ENCODE results near the gene HS3ST2. TPM values are rescaled to one million over a fixed set of nuclear protein-coding genes. Genes with fewer than 3 reads are reported as not detected.

HS3ST2 gene
- total and polyA plus RNA-seq, 2 of the 8 experiments (the other 6 are each of a cell fraction or from before 2014, with no cell fraction given), result 1.7 to 3.7 TPM

GRCh38 chr16:22859925-22860324, 46.0 kb downstream of the HS3ST2 start:
- no peak overlapping the region for H3K27ac ChIP-seq (ENCODE audit: low read depth, low read length)
- WGBS, 2 experiments (ENCODE audit: extremely low coverage in 1 of 2, insufficient coverage in 1 of 2, insufficient read length in 1 of 2, insufficient replicate concordance in 2 of 2, low coverage in 1 of 2, low lambda C conversion rate in 2 of 2, missing lambda C conversion rate in 1 of 2), result 54% methylated on average over 4 of the region's 4 CpGs; no CpG with 5 or more reads in 1 of the 2 experiments

More at GRCh38 chr16:22859925-22860324, 46.0 kb downstream of the HS3ST2 start:
- peak overlapping the region; percentile 49 for H2BK120ac ChIP-seq (replicated peaks; ENCODE audit: low read depth, low read length)
- no peak overlapping the region for H3K14ac ChIP-seq (ENCODE audit: insufficient read length)
- H3K36me3 ChIP-seq (ENCODE audit: control insufficient read depth in 2 of 4, insufficient read depth in 4 of 4, low read length in 3 of 4), result peaks cover 0 to 3% (median 0%) of the 10 kb centered on the region in 4 experiments; a peak in 2 of 8 replicates
- H4K8ac ChIP-seq (ENCODE audit: extremely low read depth, insufficient read depth, low read length), result no peak overlapping the region
- DNase-seq (ENCODE audit: low read depth in 1 of 2, low spot score in 2 of 2) (peak in 1 of 2 experiments; percentile 25), FAIRE-seq (peak; percentile 55)
- TF ChIP-seq BRCA1 (IDR thresholded peaks at IDR 0.05; ENCODE audit: low read depth, low read length) (no peak), HDAC2 (IDR thresholded peaks at IDR 0.05; ENCODE audit: borderline replicate concordance in 1 of 2, low read depth in 2 of 2, low read length in 2 of 2) (0 out of 4 replicates have a peak, but pooled peaks of 1 of the 2 experiments have one; percentile 29), YY1 (IDR thresholded peaks at IDR 0.05; ENCODE audit: low read depth, low read length) (0 out of 2 replicates have a peak, but pooled peaks have one; percentile 8), POU5F1 (IDR thresholded peaks at IDR 0.05; ENCODE audit: low read depth, low read length) (0 out of 2 replicates have a peak, but pooled peaks have one; percentile 35), EP300 (IDR thresholded peaks at IDR 0.05; ENCODE audit: borderline replicate concordance in 1 of 2, low read depth in 2 of 2, low read length in 2 of 2) (no peak), POLR2A (IDR thresholded peaks at IDR 0.05; ENCODE audit: control extremely low read depth in 1 of 2, low read depth in 2 of 2, low read length in 2 of 2) (0 out of 3 replicates have a peak, but pooled peaks of 1 of the 2 experiments have one; percentile 43), TCF12 (IDR thresholded peaks at IDR 0.05; ENCODE audit: low read depth, low read length) (0 out of 2 replicates have a peak, but pooled peaks have one; percentile 11), ASH2L (IDR thresholded peaks at IDR 0.05; ENCODE audit: low read length) (peak; percentile 1), MAX (IDR thresholded peaks at IDR 0.05) (peak; percentile 62)
- TF ChIP-seq, protein P1, sequence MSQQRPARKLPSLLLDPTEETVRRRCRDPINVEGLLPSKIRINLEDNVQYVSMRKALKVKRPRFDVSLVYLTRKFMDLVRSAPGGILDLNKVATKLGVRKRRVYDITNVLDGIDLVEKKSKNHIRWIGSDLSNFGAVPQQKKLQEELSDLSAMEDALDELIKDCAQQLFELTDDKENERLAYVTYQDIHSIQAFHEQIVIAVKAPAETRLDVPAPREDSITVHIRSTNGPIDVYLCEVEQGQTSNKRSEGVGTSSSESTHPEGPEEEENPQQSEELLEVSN (IDR thresholded peaks at IDR 0.05), result no peak
- H2BK5ac ChIP-seq (ENCODE audit: low read depth, low read length), result peak overlapping the region; percentile 81; the same call in 1 of the 2 replicates
- no peaks in the 10 kb centered on the region for H3K79me2 ChIP-seq (ENCODE audit: control insufficient read depth in 1 of 2, insufficient read depth in 2 of 2, low read length in 2 of 2)
- no peak overlapping the region for H2AFZ ChIP-seq (ENCODE audit: low read length)
- H3K56ac ChIP-seq (replicated peaks; ENCODE audit: insufficient read length, low read depth, low read length), result no peak overlapping the region
- H2BK20ac ChIP-seq (ENCODE audit: low read length), result peak overlapping the region; percentile 91; the same call in 1 of the 2 replicates
- H3K4me3 ChIP-seq (ENCODE audit: extremely low read depth in 1 of 4, insufficient read depth in 2 of 4, low read depth in 3 of 4, low read length in 4 of 4), result peak overlapping the region in 1 of 4 experiments; percentile 24; a peak in 1 of 8 replicates
- no peak overlapping the region for H2AK5ac ChIP-seq (ENCODE audit: low read depth, low read length)
- CTCF ChIA-PET (ENCODE audit: partially characterized antibody), result no interaction called here
- H3K18ac ChIP-seq (ENCODE audit: extremely low read depth, low read length), result peak overlapping the region; percentile 60
- H4K5ac ChIP-seq (ENCODE audit: insufficient read length, low read depth, low read length), result no peak overlapping the region
- no peak overlapping the region for H3K23ac ChIP-seq (ENCODE audit: insufficient read length)
- H4K20me1 ChIP-seq (replicated peaks in 1 of 2; ENCODE audit: control insufficient read depth in 1 of 2, insufficient read depth in 2 of 2, low read length in 2 of 2), result no peaks in the 10 kb centered on the region
- peak overlapping the region; percentile 91 for H2BK12ac ChIP-seq (ENCODE audit: low read depth, low read length)
- no peaks in the 10 kb centered on the region for H3K23me2 ChIP-seq (ENCODE audit: low read depth, low read length)
- H3K9me3 ChIP-seq (ENCODE audit: insufficient read depth in 2 of 2, low read depth in 1 of 2, low read length in 1 of 2), result peaks cover 3 to 14% of the 10 kb centered on the region in 2 experiments; a peak in 3 of 4 replicates
- H3K4me1 ChIP-seq (replicated peaks in 1 of 4; ENCODE audit: control insufficient read depth in 3 of 4, insufficient read depth in 4 of 4, low read length in 3 of 4), result peaks cover 0 to 8% (median 5%) of the 10 kb centered on the region in 4 experiments; a peak in 4 of 7 replicates
- H3K4ac ChIP-seq (replicated peaks; ENCODE audit: insufficient read length, low read depth, low read length), result no peak overlapping the region
- POLR2A ChIA-PET (ENCODE audit: partially characterized antibody), result interaction anchor here (0.6 to 1.3 kb wide), 6 partner anchors 9 to 172 kb away, joined by 3 read pairs; no protein-coding TSS in a partner anchor
- H3K9ac ChIP-seq (replicated peaks in 1 of 4; ENCODE audit: extremely low read depth in 1 of 4, low read depth in 3 of 4, low read length in 3 of 4), result 0 out of 7 replicates have a peak overlapping the region, but pooled peaks of 1 of the 4 experiments have one; percentile 39
- H2BK15ac ChIP-seq (ENCODE audit: low read length), result no peak overlapping the region
- H3K27me3 ChIP-seq (replicated peaks in 1 of 4; ENCODE audit: control insufficient read depth in 3 of 4, extremely low read depth in 1 of 4, insufficient read depth in 3 of 4, low read length in 3 of 4), result no peaks in the 10 kb centered on the region
- no peak overlapping the region for H4K91ac ChIP-seq (replicated peaks; ENCODE audit: insufficient read length, low read length)
- no peaks in the 10 kb centered on the region for H3K79me1 ChIP-seq (ENCODE audit: low read depth, low read length)
- H3K4me2 ChIP-seq (ENCODE audit: insufficient read depth in 1 of 2, low read depth in 2 of 2, low read length in 2 of 2), result peak overlapping the region; percentile 15 to 32; a peak in 3 of 4 replicates
